RWPE2 (cell line): ENCODE data around the gene ASB1.

ENCODE experiments used
- ATAC-seq: fragments of 200-7000 bp; cut with Tn5 transposase; 3 replicates; pipeline ENCODE4 v1.9.1; 2021; ENCODE audit warnings: low read depth
- DNase-seq: peaks from one replicate; pipeline ENCODE4 v3.0.0-alpha.2; 2020; ENCODE audit warnings: low spot score
- H3K27ac ChIP-seq: fragments of 450-650 bp; 2 replicates; pipeline ENCODE4 v1.5.1; 2017; ENCODE audit warnings: mild to moderate bottlenecking; ENCODE audit not compliant: poor library complexity, severe bottlenecking
- H3K27me3 ChIP-seq: fragments of 250-450 bp; sonication (Bioruptor Pico); 2 replicates; pipeline ENCODE4 v1.5.1; 2021; ENCODE audit warnings: mild to moderate bottlenecking, moderate library complexity; ENCODE audit not compliant: insufficient read depth, poor library complexity, severe bottlenecking
- H3K36me3 ChIP-seq: fragments of 250-450 bp; sonication (Bioruptor Pico); 2 replicates; pipeline ENCODE4 v1.5.1; 2020; ENCODE audit warnings: low read depth, mild to moderate bottlenecking, moderate library complexity
- H3K4me1 ChIP-seq: fragments of 250-450 bp; sonication (Bioruptor Pico); 2 replicates; pipeline ENCODE4 v1.5.1; 2021; ENCODE audit warnings: mild to moderate bottlenecking, moderate library complexity; ENCODE audit not compliant: insufficient read depth, poor library complexity, severe bottlenecking
- H3K4me3 ChIP-seq: fragments of 250-450 bp; sonication (Bioruptor Pico); 2 replicates; pipeline ENCODE4 v1.5.1; 2021; ENCODE audit warnings: mild to moderate bottlenecking, moderate library complexity; ENCODE audit not compliant: severe bottlenecking
- H3K9me3 ChIP-seq: fragments of 250-450 bp; sonication (Bioruptor Pico); 2 replicates; pipeline ENCODE4 v1.5.1; 2021; ENCODE audit warnings: mild to moderate bottlenecking, moderate library complexity; ENCODE audit not compliant: severe bottlenecking
- CTCF ChIP-seq: fragments of 450-650 bp; IDR thresholded peaks from one replicate; pipeline ENCODE4 v1.5.1; 2017; ENCODE audit warnings: mild to moderate bottlenecking, moderate library complexity; ENCODE audit not compliant: poor library complexity, severe bottlenecking

ASB1 gene

GRCh38 chr2:238498188-238498587, 71.5 kb downstream of the ASB1 start:
- TF ChIP-seq CTCF: no peak
- no peak for DNase-seq
- no peaks in the 10 kb centered on the region for H3K4me1 ChIP-seq
- H3K27me3 ChIP-seq: no peaks in the 10 kb centered on the region
- H3K4me3 ChIP-seq: no peak overlapping the region
- H3K9me3 ChIP-seq: no peaks in the 10 kb centered on the region
- no peaks in the 10 kb centered on the region for H3K36me3 ChIP-seq
- ATAC-seq: no peak
- no peak overlapping the region for H3K27ac ChIP-seq

- TF ChIP-seq CTCF: no peak
- Histone ChIP-seq H3K36me3 (no peaks in the 10 kb centered on the region), H3K4me1 (no peaks in the 10 kb centered on the region), H3K4me3 (no peak overlapping the region), H3K27me3 (no peaks in the 10 kb centered on the region), H3K27ac (no peak overlapping the region), H3K9me3 (no peaks in the 10 kb centered on the region)
- DNase-seq (no peak), ATAC-seq (no peak)
These were observed 72.1 kb downstream of the ASB1 start for GRCh38 chr2:238498691-238499295.

DNA sequence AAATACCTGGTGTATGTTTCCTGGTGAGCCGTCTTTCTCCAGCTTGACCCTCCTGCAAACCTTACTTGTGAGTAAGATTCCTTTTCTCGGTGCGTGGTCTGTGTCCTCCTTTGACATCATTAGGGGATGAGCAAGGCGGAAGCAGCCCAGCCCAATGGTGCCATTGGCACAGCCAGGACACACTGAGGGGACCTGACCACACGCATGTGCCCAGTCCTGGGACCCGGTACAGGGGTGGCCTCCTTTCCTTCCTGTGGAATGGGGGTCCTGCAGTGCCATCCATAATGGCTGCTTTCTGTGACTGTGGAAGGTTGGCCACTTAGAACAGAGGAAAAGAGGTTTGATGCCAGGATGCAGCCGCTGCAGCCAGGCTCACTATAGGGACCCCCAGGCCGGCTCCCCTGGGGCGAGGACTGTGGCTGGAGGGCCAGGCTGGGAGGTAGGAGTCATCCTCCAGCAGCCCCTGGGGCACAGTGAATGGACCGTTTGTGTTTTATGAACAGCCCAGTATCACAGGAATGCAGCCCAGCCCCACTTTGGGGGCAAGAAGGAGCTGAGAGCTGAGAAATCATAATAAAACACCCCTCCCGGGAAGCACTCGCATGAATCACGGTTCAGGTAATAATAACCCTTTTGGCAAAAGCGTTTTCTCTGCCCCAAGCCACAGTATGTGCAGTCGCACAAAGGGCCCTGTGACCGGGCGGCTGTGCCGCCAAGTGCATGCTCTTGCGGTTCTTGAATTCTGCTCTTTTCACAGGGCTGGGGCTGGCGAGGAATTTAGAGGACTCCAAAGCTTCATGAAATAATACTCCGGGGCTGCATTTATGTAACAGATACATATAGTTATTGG, 73.2 kb downstream of the ASB1 start:
- TF ChIP-seq CTCF: no peak
- DNase-seq (no peak), ATAC-seq (no peak)

DNA sequence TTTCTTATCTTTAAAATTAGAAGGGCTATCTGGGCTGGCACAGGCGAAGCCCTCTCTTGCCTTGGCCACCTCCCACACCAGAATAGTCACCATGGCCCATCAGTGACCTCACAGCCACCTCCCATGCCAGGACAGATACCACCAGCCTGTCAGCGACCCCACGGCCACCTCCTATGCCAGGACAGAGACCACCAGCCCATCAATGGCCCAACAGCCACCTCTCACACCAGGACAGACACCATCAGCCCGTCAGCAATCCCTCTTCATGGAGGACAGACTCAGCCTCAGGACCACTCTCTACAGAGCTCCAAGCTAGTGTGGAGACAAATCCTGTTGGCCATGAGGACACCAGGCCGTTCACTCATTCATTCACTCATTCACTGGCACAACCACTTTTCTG, 74.6 kb downstream of the ASB1 start:
- Histone ChIP-seq H3K4me3 (no peak overlapping the region), H3K27me3 (no peaks in the 10 kb centered on the region), H3K27ac (no peak overlapping the region), H3K36me3 (no peaks in the 10 kb centered on the region), H3K4me1 (no peaks in the 10 kb centered on the region), H3K9me3 (no peaks in the 10 kb centered on the region)
- DNase-seq (no peak), ATAC-seq (no peak)
- TF ChIP-seq CTCF: no peak

More for the DNA sequence above, 73.2 kb downstream of the ASB1 start:
- Histone ChIP-seq H3K27me3 (no peaks in the 10 kb centered on the region), H3K4me1 (no peaks in the 10 kb centered on the region), H3K36me3 (no peaks in the 10 kb centered on the region), H3K4me3 (no peak overlapping the region), H3K27ac (no peak overlapping the region), H3K9me3 (no peaks in the 10 kb centered on the region)
